ENCODE measurements around the gene F2R.

- TF ChIP-seq GATA3 (IDR thresholded peaks at IDR 0.05; ENCODE audit: low read depth, low read length) = no peak
- TF ChIP-seq GATA2 (IDR thresholded peaks at IDR 0.05; ENCODE audit: low read depth, low read length) = no peak
Observed at GRCh38 chr5:76681287-76681686, 34.6 kb upstream of the F2R start.
